Measurements from ENCODE around the gene SLC45A1.

Gene SLC45A1

GRCh38 chr1:8373125-8373524 lies 55.2 kb downstream of the SLC45A1 start:
- Histone ChIP-seq H3K4me3 (ENCODE audit: low read length in 2 of 2) (no peak overlapping the region), H2BK12ac (ENCODE audit: low read length) (no peak overlapping the region), H3K4me2 (ENCODE audit: insufficient read depth, low read length, poor library complexity, severe bottlenecking) (no peak overlapping the region), H3K36me3 (replicated peaks in 1 of 2; ENCODE audit: control insufficient read depth in 2 of 2, insufficient read depth in 2 of 2, low read length in 2 of 2) (peaks cover 0 to 33% of the 10 kb centered on the region in 2 donors), H3K9ac (ENCODE audit: low read depth, low read length, poor library complexity) (no peak overlapping the region), H3K18ac (ENCODE audit: low read length) (no peak overlapping the region), H2BK120ac (ENCODE audit: low read depth, low read length) (no peak overlapping the region), H3K4ac (ENCODE audit: low read length) (no peak overlapping the region), H2AFZ (ENCODE audit: low read length) (no peak overlapping the region), H2AK5ac (ENCODE audit: low read depth, low read length) (no peak overlapping the region), H4K91ac (ENCODE audit: low read depth, low read length, poor library complexity) (no peak overlapping the region), H3K14ac (ENCODE audit: low read length) (no peak overlapping the region), H2BK15ac (ENCODE audit: low read length) (no peak overlapping the region), H3K27ac (replicated peaks; ENCODE audit: low read length) (peak overlapping the region; percentile 57), H3K27me3 (ENCODE audit: control insufficient read depth in 3 of 3, insufficient read depth in 3 of 3, low read depth in 1 of 3, low read length in 3 of 3) (no peaks in the 10 kb centered on the region), H3K79me1 (ENCODE audit: low read depth, low read length) (peaks cover 5% of the 10 kb centered on the region), H3K9me3 (replicated peaks in 1 of 2; ENCODE audit: control insufficient read depth in 2 of 2, insufficient read depth in 1 of 2, low read depth in 1 of 2, low read length in 2 of 2) (no peaks in the 10 kb centered on the region), H4K8ac (ENCODE audit: low read depth, low read length) (no peak overlapping the region), H3K23ac (ENCODE audit: low read depth, low read length, poor library complexity) (no peak overlapping the region), H2BK5ac (ENCODE audit: low read length) (no peak overlapping the region), H3K4me1 (ENCODE audit: control insufficient read depth in 2 of 2, insufficient read depth in 1 of 2, low read depth in 1 of 2, low read length in 2 of 2) (peaks cover 39 to 44% of the 10 kb centered on the region in 2 donors)
- no CpG with 5 or more reads among the region's 3 CpGs for WGBS, 2 donors (ENCODE audit: extremely low coverage in 2 of 2, insufficient read length in 2 of 2, insufficient replicate concordance in 1 of 2)
- no peak for DNase-seq (ENCODE audit: low spot score)

DNA sequence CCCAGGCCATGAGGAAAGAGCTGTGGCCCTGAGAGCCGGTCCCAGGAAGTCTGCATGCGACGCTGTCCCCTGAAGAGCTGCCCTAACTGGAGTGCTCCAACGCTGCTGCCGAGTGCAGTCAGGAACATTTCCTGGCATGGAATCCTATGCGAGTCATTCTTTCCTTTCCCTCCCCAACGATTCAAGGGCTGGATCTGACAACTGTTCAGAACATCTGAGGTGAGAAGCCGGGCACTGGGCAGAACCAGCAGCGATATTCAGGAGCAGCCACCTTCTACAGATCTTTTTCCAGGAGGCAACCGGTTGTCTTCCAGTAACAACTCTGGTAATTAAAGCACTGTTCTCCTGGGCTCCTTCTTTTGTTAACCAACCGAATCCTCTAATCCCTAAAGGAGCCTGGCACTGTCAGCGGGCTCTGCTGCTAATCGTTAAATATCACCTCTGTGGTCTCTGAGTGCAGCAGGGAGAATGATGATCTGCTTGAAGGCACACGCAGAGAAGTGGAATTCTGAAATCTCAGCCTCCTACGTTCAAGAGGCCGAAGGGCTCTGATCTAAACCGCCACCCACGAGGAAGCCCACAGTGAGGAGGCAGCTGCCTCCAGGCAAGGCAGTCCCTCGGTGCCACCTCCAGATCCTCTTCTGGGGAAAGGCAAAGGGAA lies 55.8 kb downstream of the SLC45A1 start:
- H2BK15ac ChIP-seq (ENCODE audit: low read length), result no peak overlapping the region
- WGBS, 2 donors (ENCODE audit: extremely low coverage in 2 of 2, insufficient read length in 2 of 2, insufficient replicate concordance in 1 of 2), result no CpG with 5 or more reads among the region's 19 CpGs
- no peak overlapping the region for H3K23ac ChIP-seq (ENCODE audit: low read depth, low read length, poor library complexity)
- H3K27ac ChIP-seq (replicated peaks; ENCODE audit: low read length), result peak overlapping the region; percentile 57
- peak; percentile 42 for DNase-seq (ENCODE audit: low spot score)
- H2BK120ac ChIP-seq (ENCODE audit: low read depth, low read length), result no peak overlapping the region
- peaks cover 0 to 36% of the 10 kb centered on the region in 2 donors for H3K36me3 ChIP-seq (replicated peaks in 1 of 2; ENCODE audit: control insufficient read depth in 2 of 2, insufficient read depth in 2 of 2, low read length in 2 of 2)
- H3K4ac ChIP-seq (ENCODE audit: low read length), result no peak overlapping the region
- H3K4me3 ChIP-seq (ENCODE audit: low read length in 2 of 2), result no peak overlapping the region
- H4K8ac ChIP-seq (ENCODE audit: low read depth, low read length), result no peak overlapping the region
- peaks cover 5% of the 10 kb centered on the region for H3K79me1 ChIP-seq (ENCODE audit: low read depth, low read length)
- H2AFZ ChIP-seq (ENCODE audit: low read length), result no peak overlapping the region
- no peak overlapping the region for H2AK5ac ChIP-seq (ENCODE audit: low read depth, low read length)
- H3K9me3 ChIP-seq (replicated peaks in 1 of 2; ENCODE audit: control insufficient read depth in 2 of 2, insufficient read depth in 1 of 2, low read depth in 1 of 2, low read length in 2 of 2), result no peaks in the 10 kb centered on the region
- no peaks in the 10 kb centered on the region for H3K27me3 ChIP-seq (ENCODE audit: control insufficient read depth in 3 of 3, insufficient read depth in 3 of 3, low read depth in 1 of 3, low read length in 3 of 3)
- H3K18ac ChIP-seq (ENCODE audit: low read length), result no peak overlapping the region
- H4K91ac ChIP-seq (ENCODE audit: low read depth, low read length, poor library complexity), result no peak overlapping the region
- no peak overlapping the region for H2BK5ac ChIP-seq (ENCODE audit: low read length)
- peak overlapping the region; percentile 30 for H3K4me2 ChIP-seq (ENCODE audit: insufficient read depth, low read length, poor library complexity, severe bottlenecking)
- no peak overlapping the region for H3K14ac ChIP-seq (ENCODE audit: low read length)
- no peak overlapping the region for H3K9ac ChIP-seq (ENCODE audit: low read depth, low read length, poor library complexity)
- peaks cover 39 to 44% of the 10 kb centered on the region in 2 donors for H3K4me1 ChIP-seq (ENCODE audit: control insufficient read depth in 2 of 2, insufficient read depth in 1 of 2, low read depth in 1 of 2, low read length in 2 of 2)
- H2BK12ac ChIP-seq (ENCODE audit: low read length), result no peak overlapping the region

DNA sequence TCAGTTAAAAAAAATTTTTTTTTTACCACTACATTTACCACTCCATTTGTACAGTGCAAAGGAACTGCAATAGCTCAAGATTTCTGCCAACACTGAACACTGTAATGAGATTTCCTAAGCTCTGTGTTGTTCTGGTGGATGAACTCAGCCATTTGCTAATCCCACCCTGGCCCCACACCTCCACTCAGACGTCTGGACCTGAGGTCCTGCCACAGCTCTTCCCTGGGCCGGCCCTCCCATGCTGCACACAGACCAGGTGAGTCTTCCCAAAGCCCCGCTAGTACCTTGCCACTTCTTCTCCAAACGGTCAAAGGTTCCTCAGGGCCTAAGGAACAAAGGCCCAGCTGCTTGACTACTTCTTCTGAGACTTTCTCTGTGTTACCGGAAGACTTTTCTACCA lies 56.4 kb downstream of the SLC45A1 start:
- no peak overlapping the region for H3K14ac ChIP-seq (ENCODE audit: low read length)
- no peak for DNase-seq (ENCODE audit: low spot score)
- H2BK120ac ChIP-seq (ENCODE audit: low read depth, low read length), result no peak overlapping the region
- no peak overlapping the region for H3K23ac ChIP-seq (ENCODE audit: low read depth, low read length, poor library complexity)
- H2AFZ ChIP-seq (ENCODE audit: low read length), result no peak overlapping the region
- peaks cover 6% of the 10 kb centered on the region for H3K79me1 ChIP-seq (ENCODE audit: low read depth, low read length)
- H2AK5ac ChIP-seq (ENCODE audit: low read depth, low read length), result no peak overlapping the region
- peaks cover 39 to 46% of the 10 kb centered on the region in 2 donors for H3K4me1 ChIP-seq (ENCODE audit: control insufficient read depth in 2 of 2, insufficient read depth in 1 of 2, low read depth in 1 of 2, low read length in 2 of 2)
- H2BK12ac ChIP-seq (ENCODE audit: low read length), result no peak overlapping the region
- H2BK5ac ChIP-seq (ENCODE audit: low read length), result no peak overlapping the region
- H4K8ac ChIP-seq (ENCODE audit: low read depth, low read length), result no peak overlapping the region
- no peak overlapping the region for H3K4me3 ChIP-seq (ENCODE audit: low read length in 2 of 2)
- no peak overlapping the region for H3K18ac ChIP-seq (ENCODE audit: low read length)
- no peaks in the 10 kb centered on the region for H3K9me3 ChIP-seq (replicated peaks in 1 of 2; ENCODE audit: control insufficient read depth in 2 of 2, insufficient read depth in 1 of 2, low read depth in 1 of 2, low read length in 2 of 2)
- H3K4me2 ChIP-seq (ENCODE audit: insufficient read depth, low read length, poor library complexity, severe bottlenecking), result no peak overlapping the region
- peaks cover 0 to 41% of the 10 kb centered on the region in 2 donors for H3K36me3 ChIP-seq (replicated peaks in 1 of 2; ENCODE audit: control insufficient read depth in 2 of 2, insufficient read depth in 2 of 2, low read length in 2 of 2)
- no peaks in the 10 kb centered on the region for H3K27me3 ChIP-seq (ENCODE audit: control insufficient read depth in 3 of 3, insufficient read depth in 3 of 3, low read depth in 1 of 3, low read length in 3 of 3)
- no peak overlapping the region for H4K91ac ChIP-seq (ENCODE audit: low read depth, low read length, poor library complexity)
- WGBS, 2 donors (ENCODE audit: extremely low coverage in 2 of 2, insufficient read length in 2 of 2, insufficient replicate concordance in 1 of 2), result no CpG with 5 or more reads among the region's 5 CpGs
- H2BK15ac ChIP-seq (ENCODE audit: low read length), result no peak overlapping the region
- no peak overlapping the region for H3K9ac ChIP-seq (ENCODE audit: low read depth, low read length, poor library complexity)
- no peak overlapping the region for H3K4ac ChIP-seq (ENCODE audit: low read length)
- H3K27ac ChIP-seq (replicated peaks; ENCODE audit: low read length), result peak overlapping the region; percentile 27

GRCh38 chr1:8374812-8375211 lies 56.9 kb downstream of the SLC45A1 start:
- Histone ChIP-seq H4K8ac (ENCODE audit: low read depth, low read length) (no peak overlapping the region), H2BK15ac (ENCODE audit: low read length) (no peak overlapping the region), H2AFZ (ENCODE audit: low read length) (no peak overlapping the region), H2BK120ac (ENCODE audit: low read depth, low read length) (no peak overlapping the region), H2BK5ac (ENCODE audit: low read length) (no peak overlapping the region), H3K18ac (ENCODE audit: low read length) (no peak overlapping the region), H3K27me3 (ENCODE audit: control insufficient read depth in 3 of 3, insufficient read depth in 3 of 3, low read depth in 1 of 3, low read length in 3 of 3) (no peaks in the 10 kb centered on the region), H3K14ac (ENCODE audit: low read length) (no peak overlapping the region), H2AK5ac (ENCODE audit: low read depth, low read length) (no peak overlapping the region), H4K91ac (ENCODE audit: low read depth, low read length, poor library complexity) (no peak overlapping the region), H3K36me3 (replicated peaks in 1 of 2; ENCODE audit: control insufficient read depth in 2 of 2, insufficient read depth in 2 of 2, low read length in 2 of 2) (peaks cover 0 to 46% of the 10 kb centered on the region in 2 donors), H2BK12ac (ENCODE audit: low read length) (no peak overlapping the region), H3K9me3 (replicated peaks in 1 of 2; ENCODE audit: control insufficient read depth in 2 of 2, insufficient read depth in 1 of 2, low read depth in 1 of 2, low read length in 2 of 2) (no peaks in the 10 kb centered on the region), H3K4me3 (ENCODE audit: low read length in 2 of 2) (no peak overlapping the region), H3K4ac (ENCODE audit: low read length) (no peak overlapping the region), H3K9ac (ENCODE audit: low read depth, low read length, poor library complexity) (no peak overlapping the region), H3K23ac (ENCODE audit: low read depth, low read length, poor library complexity) (no peak overlapping the region), H3K79me1 (ENCODE audit: low read depth, low read length) (peaks cover 8% of the 10 kb centered on the region), H3K4me2 (ENCODE audit: insufficient read depth, low read length, poor library complexity, severe bottlenecking) (no peak overlapping the region), H3K4me1 (ENCODE audit: control insufficient read depth in 2 of 2, insufficient read depth in 1 of 2, low read depth in 1 of 2, low read length in 2 of 2) (peaks cover 39 to 44% of the 10 kb centered on the region in 2 donors), H3K27ac (replicated peaks; ENCODE audit: low read length) (no peak overlapping the region)
- no peak for DNase-seq (ENCODE audit: low spot score)
- no CpG with 5 or more reads among the region's 2 CpGs for WGBS, 2 donors (ENCODE audit: extremely low coverage in 2 of 2, insufficient read length in 2 of 2, insufficient replicate concordance in 1 of 2)

All from neuronal stem cell (in vitro differentiated cells).